Measurements from ENCODE around the gene PKNOX2. TPM values are rescaled to one million over a fixed set of nuclear protein-coding genes. Genes with fewer than 3 reads are reported as not detected.

The PKNOX2 gene
- total and polyA plus RNA-seq, 9 donors, result 10.6 to 42.3 (median 30.0) TPM

GRCh38 chr11:125481531-125481930, 317.0 kb downstream of the PKNOX2 start:
- Histone ChIP-seq H3K27me3 (no peaks in the 10 kb centered on the region), H3K9me3 (no peaks in the 10 kb centered on the region), H3K4me1 (ENCODE audit: insufficient read depth) (no peaks in the 10 kb centered on the region), H3K27ac (no peak overlapping the region), H3K36me3 (no peaks in the 10 kb centered on the region), H3K4me3 (no peak overlapping the region)
- 63 to 76% (median 63%) methylated on average over 3 of the region's 3 CpGs for WGBS, 3 donors
- intact Hi-C loops (cut with DNase I), result no loop called here
- DNase-seq, result no peak
- TF ChIP-seq POLR2A (IDR thresholded peaks at IDR 0.05), result no peak
- TF ChIP-seq EP300 (IDR thresholded peaks at IDR 0.05), result no peak
- TF ChIP-seq CTCF (IDR thresholded peaks at IDR 0.05), result no peak

Small RNA genes lying within 50 kb of the gene (small RNA-seq; reads per million reads assigned to genes)
- not detected for gene RNU6-321P

Other genes starting within 250 kb of the PKNOX2 start
- under 1 TPM in 2 of 7 donors, not detected in 5; 0.24 to 0.48 TPM for gene HEPN1, start 245.5 kb upstream of the PKNOX2 start, total RNA-seq
- not detected for gene HEPN1, start 245.5 kb upstream of the PKNOX2 start, polyA plus RNA-seq
- gene HEPACAM, start 228.7 kb upstream of the PKNOX2 start, total RNA-seq, result under 1 TPM in 2 of 7 donors, not detected in 5; 0.10 TPM
- under 1 TPM in 1 of 2 donors, not detected in 1; 0.13 TPM for gene HEPACAM, start 228.7 kb upstream of the PKNOX2 start, polyA plus RNA-seq
- gene CCDC15, start 210.5 kb upstream of the PKNOX2 start, total RNA-seq, result 1 to 10 TPM in 5 of 7 donors, under 1 TPM in 2; 0.87 to 1.9 (median 1.4) TPM
- gene CCDC15, start 210.5 kb upstream of the PKNOX2 start, polyA plus RNA-seq, result 1 to 10 TPM in 1 of 2 donors, under 1 TPM in 1; 0.82 to 1.1 TPM
- gene SLC37A2, start 101.4 kb upstream of the PKNOX2 start, total RNA-seq, result 1 to 10 TPM; 1.3 to 6.6 (median 2.2) TPM
- 1 to 10 TPM in 1 of 2 donors, under 1 TPM in 1; 0.93 to 7.9 TPM for gene SLC37A2, start 101.4 kb upstream of the PKNOX2 start, polyA plus RNA-seq
- 10 to 100 TPM; 13.0 to 20.6 (median 16.7) TPM for gene TMEM218, start 53.1 kb upstream of the PKNOX2 start, total RNA-seq
- gene TMEM218, start 53.1 kb upstream of the PKNOX2 start, polyA plus RNA-seq, result 10 to 100 TPM; 31.8 to 37.3 TPM

Data from ovary (tissue), 9 donors.